Stimulated activated CD4-positive, alpha-beta T cell treated with anti-CD3 and anti-CD28 coated beads, Interleukin-2, amount 100 ng/mL, for 4 hours (primary cell): ENCODE data around the gene SCN10A.

ENCODE experiments used
- DNase-seq: peaks from one replicate; pipeline ENCODE4 v3.0.0-alpha.2; 2020; ENCODE audit warnings: low read depth

Gene SCN10A

GRCh38 chr3:38651153-38651789 is 164.7 kb downstream of the SCN10A start:
- peak; percentile 59 for DNase-seq

DNA sequence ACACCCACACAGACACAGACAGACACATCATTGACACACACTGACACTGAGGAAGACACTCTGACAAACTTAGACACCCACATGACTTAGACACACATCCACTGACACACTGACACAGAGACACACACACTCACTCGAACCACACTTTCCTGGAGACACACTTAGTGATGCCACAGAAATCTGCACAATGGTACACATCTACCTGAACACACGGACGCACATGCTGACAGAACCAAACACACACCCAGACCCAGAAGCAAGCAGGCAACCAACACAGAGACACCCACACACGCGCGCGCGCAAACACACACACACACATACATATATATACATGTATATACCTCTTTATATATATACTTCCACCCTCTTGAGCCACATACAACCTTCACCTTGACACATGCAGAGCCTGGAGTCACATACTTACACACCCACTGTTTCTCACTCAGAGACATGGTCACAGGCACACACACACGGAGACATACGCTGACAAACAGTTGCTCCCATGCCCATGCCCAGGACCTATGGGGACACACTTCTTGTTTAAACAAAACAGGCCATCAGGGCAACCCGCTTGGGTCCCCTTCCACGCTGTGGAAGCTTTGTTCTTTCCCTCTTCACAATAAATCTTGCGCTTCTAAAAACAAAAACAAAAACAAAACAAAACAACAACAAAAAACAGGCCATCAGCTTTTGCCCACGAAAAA is 165.6 kb downstream of the SCN10A start:
- no peak for DNase-seq

DNA sequence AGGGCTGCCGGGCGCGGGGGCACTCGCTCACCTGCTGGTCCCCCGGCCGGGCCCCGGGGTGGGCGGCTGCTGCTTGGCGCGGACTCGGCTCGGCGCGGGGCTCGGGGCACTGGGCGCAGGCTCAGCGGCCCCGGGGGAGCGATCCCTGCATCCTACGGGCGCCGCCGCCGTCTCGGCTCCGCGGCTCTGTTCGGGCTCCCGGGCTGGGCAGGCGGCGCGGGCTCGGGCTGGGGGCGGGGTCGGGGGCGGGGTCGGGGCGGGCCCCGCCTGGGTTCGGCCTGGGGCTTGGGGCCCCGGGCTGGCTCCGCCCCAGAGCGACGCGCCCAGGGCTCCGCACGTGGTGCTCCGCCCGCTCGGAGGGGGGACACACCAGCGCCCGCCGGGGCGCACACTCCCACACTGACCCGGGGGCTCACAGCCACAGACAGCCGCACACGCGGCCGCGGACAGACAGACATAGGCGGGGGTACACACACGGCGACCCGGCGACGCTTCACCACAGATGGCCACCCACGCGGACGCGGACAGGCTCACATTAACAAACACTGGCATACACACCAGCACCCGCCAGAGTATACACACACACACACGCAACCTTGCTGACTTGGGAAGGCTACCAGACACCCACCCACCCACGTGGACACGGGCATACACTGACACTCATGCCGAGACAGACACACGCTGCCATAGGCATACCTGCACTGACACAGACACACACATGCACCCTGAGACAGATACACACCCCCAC is 166.3 kb downstream of the SCN10A start, which contains the start of gene SCN5A:
Gene SCN5A (minus strand): TSS at position 188 of the 748 bp plus-strand sequence. CDS start 16,380 bp downstream, outside the sequence.
- DNase-seq: peak; percentile 63

DNA sequence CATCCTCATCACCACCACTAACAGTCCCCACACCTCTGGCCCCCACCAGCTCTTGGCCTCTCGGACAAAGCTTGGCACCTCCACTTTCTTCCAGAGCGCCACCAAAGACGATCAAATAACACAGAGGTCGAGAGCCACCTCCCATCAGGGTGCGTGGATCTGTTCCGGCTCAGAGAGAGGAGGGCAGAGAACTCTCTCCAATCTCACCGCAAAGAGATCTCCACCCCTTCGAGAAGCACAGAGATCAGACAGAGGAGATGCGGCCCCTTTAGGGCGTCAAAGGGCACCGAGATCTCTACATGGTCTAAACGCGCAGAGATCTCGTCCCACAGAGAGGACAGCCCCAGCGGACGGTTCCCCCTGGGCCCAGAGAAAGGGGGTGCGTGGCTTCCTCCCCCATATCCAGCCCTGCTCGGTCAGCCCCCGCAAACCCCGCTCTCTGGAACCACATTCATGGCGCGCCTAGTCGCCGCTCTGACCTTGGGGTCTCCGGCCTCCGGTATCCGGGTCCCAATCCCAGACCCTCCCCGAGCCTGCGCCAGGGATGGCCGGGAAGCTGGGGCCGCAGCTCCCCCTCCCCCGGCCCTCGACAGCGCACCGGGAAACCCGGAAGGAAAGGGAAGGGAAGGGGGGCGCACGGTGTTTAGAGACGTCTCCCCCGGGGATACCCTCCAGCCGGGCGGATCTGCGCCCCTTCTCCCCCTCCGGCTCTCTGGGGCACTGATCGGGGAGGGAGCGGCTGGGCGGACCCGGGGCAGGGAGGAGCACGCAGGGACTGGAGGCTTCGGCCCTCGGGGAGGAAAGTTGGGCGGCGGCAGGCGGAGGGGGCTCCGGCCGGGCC is 167.1 kb downstream of the SCN10A start:
- no peak for DNase-seq

- no peak for DNase-seq
Observed at GRCh38 chr3:38648024-38648658, 167.9 kb downstream of the SCN10A start.

DNA sequence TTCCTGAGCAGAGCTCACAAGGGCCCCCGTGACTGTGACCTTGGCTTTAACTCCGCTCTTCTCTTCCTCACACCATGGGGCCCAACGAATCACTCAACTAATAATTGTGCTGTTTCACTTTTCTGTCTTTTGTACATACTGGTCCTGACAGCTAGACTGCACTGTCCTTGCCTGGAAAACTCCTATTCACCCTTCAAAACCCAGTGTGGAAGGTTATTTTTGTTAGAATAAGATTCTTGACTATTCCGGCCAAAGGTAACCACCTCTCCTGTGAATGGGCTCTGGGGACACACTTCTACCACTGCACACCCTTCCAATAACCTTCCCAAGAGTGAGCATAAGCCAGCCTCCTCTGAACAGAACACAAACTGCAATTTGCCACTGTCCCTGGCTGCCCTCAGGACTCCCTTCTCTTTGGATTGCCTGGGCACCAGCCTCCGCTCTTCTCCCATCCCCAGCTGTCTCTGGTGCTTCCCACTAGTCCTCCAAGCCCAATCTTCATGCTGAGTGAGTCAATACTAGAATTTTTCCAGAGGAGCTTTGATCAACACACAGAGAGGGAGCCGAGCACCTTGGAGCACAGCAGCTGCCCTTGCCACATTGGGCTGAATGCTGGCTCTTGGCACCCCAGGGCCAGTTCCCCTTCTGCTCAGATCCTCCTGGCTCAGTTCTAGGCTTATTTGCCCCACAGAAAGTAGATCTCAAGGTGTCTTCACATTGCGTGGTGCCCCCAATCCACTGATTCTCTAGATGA is 168.6 kb downstream of the SCN10A start:
- no peak for DNase-seq
